HG02973 (cell line): Measurements from ENCODE around the gene ST14.
A peak's percentile ranks its signal among the peaks of the same experiment; 100 is the strongest.

Source experiments
- ATAC-seq: cut with Tn5 transposase; IDR thresholded peaks from one replicate; pipeline ENCODE4 v1.9.1; 2021; ENCODE audit warnings: moderate library complexity; ENCODE audit not compliant: unreplicated experiment

ST14 gene

DNA sequence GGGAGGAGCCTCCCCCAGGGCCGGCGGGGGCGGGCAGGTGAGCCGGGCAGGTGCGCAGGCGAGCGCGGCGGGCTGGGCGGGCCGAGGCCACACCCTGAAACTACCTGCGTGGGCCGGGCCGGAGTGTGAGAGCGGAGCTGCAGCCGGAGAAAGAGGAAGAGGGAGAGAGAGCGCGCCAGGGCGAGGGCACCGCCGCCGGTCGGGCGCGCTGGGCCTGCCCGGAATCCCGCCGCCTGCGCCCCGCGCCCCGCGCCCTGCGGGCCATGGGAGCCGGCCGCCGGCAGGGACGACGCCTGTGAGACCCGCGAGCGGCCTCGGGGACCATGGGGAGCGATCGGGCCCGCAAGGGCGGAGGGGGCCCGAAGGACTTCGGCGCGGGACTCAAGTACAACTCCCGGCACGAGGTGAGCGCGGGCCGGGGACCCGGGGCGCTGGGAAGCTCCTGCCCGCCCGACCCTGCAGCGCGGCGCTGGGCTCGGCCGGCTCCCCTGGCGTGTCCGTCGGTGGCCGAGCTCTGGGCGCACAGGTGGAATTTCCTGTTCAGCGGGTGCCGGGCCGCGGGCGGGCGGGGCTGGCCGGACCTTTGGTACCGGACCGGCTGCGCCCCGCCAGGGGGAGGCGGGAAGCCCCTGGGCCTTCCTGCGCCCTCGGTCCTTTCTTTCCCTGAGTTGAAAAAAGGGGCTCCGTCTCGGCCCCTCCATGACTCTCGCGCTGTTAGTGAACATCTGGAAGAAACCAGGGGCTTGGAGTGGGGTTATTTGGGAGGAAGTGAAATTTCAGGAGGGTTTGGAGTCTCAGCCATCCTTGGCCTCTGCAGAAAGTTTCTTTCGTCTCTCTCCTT lies at the start of gene ST14:
ST14 (plus strand) TSS at position 126 of the 841 bp plus-strand sequence; CDS start at position 324, 198 bp downstream.
- ATAC-seq, result no peak

DNA sequence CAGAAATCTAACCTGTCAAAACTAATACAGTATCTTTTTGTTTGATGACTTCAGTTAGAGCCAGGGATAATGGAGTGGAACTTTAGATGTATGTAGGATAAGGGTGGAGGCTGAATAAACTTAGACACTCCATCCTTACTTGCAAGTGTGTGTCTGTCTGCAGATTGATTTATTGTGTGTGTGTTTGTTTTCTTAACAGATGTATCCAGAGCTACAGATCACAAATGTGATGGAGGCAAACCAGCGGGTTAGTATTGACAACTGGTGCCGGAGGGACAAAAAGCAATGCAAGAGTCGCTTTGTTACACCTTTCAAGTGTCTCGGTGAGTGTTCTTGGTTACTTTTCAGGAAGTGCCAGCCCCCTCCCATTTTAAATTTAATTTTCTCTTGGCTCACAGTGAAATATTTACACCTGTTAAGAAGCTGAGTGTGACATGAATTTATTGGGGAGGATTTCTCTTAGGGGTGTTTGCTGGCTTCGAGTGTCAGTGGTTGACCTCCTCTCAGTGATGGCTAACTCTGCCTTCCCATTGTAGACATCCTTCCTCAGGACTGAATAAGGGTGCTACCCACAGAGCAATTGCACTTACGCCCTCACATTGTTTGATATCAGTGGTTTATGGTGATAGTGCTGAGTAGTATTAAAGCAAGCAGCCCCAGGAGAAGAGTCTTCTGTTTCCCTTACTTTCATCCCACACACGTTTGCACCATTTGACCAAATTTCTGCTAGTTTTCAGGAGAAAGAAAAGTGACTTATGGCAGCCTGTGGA lies 49.1 kb upstream of the ST14 start:
- no peak for ATAC-seq

DNA sequence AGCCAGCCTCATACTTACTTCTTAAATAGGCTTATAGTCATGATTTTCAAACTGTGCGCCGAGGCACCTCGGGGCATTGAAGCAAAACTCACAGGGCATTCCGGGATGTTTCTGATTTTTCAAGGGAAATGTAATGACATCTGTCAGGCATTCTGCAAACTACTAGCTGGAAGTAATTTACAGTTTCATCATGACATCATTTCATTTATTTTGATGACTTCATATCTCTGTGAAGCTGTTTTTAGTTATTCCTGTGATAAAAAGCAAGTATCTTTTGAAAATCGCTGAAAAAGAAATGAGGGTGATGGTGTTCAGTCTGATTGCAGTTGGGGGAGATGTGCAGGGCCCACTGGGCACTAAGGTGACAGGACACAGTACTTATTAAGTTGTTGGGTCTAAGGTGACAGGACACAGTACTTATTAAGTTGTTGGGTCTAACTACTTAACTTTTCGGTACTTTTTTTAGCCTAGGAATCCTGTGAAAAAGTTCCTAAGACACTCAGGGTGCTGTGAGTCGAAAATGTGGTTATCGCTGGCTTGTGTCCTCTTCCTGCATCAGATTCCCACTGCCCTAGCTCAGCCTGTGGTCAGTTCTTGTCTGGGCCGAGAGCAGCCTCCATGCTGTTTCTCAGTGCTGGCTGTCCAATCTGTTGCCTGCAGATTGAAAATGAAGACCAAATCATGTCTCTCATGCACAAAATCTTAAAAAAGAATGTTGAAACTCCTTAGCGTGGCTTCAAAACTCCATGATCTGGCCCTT lies 47.3 kb upstream of the ST14 start:
- no peak for ATAC-seq

DNA sequence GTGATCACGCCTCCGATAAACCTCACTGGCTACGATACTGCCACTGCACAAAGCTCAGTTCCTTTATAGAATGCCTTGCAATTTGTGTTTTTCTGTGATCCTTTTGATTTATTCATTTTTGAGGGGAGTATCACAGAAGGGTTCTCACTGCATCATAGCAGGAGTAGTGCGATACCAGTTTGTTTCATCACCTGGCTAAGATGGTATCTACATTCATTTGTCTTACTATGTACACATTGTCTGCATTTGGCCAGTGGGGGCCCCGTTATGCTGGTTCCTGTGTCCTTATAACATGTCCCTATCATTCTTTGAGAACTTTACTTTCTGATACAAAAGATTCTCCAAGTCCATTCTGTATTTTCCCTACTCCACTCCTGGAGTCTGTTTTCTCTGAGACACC lies 45.3 kb upstream of the ST14 start:
- no peak for ATAC-seq

DNA sequence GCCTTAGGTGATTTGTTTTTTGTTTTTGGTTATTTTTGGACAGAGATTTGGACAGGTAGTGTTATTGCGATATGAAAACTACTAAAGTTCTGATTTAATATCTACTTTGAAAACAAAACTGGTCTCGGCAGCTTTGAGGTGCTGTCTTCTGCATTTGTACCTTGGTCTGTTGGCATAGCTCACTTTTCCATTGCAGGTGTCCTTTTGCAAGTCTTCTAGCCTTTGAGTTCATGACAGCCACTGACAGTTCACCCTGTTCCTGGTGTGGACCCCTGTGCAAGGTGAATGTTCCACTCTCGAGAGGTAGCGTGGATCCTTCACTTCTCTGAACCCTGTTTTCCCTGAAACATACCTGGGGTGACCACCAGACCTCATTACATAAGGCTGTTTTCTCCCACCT lies 44.9 kb upstream of the ST14 start:
- ATAC-seq, result no peak

DNA sequence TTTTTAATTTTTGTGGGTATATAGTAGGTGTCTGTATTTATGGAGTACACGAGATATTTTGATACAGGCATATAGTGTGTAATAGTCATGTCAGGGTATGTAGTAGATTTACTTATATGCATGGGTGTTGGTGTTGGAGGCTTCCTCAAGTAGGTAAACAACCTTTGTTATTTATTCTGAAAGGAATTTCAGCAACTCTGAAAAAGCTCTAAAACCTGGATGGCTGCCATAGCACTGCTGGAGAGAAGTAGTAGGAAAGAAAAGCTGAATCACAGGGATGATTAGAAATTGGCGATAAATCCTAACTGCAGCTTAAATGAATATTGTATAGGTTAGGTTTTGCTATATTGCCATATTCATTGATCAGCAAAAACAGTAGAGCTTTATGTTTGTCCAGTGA lies 44.4 kb upstream of the ST14 start:
- no peak for ATAC-seq

DNA sequence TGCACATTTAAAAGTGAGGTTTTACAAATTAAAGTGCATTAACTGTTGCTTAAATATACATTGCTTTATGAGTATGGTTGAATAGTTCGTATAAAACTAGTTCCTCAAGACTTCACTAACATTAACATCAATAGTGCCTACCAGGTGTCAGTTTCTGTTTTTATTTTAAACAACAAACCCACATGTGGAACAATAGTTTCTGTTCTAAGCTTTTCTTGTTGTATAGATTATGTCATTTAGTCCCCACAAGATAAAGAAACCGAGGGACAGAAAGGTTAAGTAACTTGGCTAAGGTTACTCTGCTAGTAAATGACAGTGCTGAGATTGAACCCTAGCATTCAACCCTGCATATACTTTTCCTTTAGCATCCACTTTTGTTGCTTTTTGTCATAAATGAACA lies 41.4 kb upstream of the ST14 start:
- ATAC-seq, result peak; percentile 92

DNA sequence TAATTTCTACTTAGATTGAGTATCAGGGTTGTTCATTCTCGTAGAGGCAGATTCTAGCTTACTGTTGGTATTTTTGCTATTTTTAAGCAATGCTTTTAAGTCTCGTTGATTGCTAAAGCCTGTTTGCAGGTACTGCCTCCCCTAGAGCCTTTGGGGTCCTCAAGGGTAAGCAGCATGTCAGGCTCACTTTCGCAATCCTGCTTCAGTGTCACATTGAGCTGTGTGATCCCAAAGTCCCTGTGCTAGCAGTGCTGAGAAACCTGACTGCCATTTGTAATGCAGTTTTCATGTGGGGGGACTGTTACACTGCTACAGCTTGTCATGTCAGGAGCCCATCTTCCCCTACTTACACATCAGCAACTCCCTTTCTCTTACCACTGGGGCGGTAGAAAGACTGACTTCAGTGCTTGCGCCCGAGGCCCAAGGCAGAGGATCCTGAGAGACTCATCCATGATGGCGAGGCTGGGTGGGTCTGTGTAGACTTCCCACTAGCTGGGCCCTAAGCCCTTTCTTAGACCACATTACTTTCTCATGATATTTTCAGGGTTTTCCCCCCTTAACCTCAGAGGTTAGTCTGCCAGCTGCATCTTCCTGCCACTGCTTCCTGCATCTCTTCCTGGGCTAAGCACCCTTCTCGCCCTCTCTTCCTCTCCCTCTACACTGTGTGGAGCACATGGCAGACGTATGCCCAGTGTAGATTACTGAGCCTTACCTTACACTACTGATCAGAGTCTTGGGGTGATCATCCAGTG lies 40.8 kb upstream of the ST14 start:
- ATAC-seq, result peak; percentile 38

DNA sequence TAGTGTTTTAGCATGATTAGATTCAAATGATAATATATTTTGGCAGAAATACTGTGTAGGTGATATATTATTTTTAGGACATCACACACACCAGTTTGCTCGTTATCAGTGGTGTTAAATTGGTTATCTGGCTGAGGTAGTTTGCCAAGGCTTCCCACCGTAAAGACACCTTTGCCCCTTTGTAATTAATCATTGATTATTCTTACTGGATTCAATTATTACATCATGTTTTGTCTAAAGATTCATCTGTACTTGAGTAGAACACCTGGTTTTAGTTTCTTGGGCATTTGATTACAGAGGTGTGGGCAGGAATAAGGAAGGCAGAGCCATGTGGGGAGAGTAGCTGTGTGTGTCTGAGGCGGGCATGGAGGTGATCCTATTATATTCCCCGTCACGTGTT lies 39.5 kb upstream of the ST14 start:
- ATAC-seq, result no peak

DNA sequence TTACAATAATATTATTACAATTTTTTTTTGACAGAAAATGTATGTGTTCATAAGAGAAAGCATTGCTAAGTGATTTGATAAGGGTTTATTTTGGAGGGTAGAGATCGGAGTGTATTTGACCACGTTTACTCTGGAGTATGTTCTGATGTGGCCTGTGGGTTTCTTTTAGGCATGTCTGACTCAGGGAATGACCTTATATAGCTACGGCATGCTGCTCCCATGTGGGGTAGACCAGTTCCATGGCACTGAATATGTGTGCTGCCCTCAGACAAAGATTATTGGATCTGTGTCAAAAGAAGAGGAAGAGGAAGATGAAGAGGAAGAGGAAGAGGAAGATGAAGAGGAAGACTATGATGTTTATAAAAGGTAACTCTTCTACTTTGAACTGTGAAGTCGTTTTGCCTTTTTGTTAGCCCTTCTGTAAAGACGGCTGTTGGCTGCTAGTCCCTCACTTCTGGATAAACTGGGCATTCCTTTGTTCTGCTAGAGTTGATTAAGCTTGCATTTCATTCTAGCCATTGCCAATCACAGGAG lies 38.1 kb upstream of the ST14 start:
- ATAC-seq, result no peak

DNA sequence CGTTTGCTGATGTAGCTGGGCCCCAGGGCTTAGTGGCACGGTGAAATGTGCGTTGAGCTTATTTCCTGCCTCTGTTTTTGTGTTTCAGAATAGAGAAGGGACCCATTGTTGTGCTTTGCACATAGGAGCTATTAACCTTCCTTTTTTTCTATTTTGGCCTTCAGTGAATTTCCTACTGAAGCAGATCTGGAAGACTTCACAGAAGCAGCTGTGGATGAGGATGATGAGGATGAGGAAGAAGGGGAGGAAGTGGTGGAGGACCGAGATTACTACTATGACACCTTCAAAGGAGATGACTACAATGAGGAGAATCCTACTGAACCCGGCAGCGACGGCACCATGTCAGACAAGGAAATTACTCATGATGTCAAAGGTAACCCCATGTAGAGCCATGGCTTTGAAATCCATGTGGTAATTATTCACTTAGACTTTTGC lies 37.4 kb upstream of the ST14 start:
- no peak for ATAC-seq

DNA sequence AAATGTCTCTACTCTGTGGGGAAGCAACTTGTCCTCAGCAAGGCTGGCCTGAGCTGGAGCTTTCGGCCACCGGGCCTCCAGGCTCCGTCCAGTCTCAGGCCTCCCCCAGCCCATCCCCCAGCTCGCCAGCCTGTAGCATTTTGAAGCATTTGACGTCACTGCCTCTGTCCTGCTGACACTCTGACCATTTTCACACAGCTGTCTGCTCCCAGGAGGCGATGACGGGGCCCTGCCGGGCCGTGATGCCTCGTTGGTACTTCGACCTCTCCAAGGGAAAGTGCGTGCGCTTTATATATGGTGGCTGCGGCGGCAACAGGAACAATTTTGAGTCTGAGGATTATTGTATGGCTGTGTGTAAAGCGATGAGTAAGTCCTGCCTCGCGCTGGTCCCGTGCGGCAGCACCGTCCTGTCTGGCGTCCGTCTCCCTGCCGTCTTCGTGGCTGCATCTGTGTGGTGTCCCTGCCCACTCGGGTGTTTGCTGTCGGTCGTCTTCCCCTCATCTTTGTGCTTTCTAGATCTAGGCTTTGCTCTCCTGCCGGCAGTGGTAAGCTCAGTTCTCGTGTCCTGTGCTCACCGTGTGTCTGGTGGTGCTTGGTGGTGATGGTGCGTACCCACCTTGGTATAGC lies 36.1 kb upstream of the ST14 start:
- no peak for ATAC-seq

DNA sequence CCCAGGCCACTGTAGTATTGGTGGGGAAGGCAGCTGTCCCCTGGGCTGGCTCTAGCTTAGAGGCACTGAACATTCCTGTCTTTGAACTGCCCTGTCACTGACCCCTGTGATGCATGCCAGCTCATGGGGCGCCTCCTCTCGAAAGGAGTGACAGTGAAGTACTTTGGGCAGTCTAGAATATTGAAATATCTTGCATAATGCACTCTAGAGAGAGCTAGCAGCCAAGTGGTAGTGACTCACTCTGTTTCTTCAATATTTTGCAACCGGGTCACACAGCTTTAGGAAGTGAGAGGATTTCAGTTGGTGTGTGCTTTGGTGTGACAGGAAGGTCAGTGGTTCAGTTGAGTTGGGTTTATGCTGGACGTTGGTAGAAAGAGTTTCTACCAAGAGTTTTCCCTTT lies 35.5 kb upstream of the ST14 start:
- no peak for ATAC-seq

DNA sequence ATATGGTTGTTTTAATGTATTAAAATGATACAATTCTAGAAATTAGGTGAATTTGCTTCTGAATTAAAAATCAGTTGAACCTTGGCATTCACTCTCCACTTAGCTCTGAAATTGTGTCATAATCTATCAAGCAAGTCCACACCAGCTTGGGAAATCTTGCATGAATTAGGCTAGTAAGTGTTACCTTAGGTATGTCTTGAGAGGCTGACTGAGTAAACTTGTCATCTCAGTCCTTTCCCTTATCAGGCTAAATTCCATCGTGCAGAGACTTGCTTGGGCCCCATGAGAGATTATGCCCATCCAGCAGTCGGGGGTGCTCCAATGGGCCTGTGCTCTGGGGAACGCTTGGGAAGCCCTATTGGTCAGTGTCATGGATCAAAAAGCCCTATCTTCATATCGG lies 33.9 kb upstream of the ST14 start:
- ATAC-seq, result no peak

DNA sequence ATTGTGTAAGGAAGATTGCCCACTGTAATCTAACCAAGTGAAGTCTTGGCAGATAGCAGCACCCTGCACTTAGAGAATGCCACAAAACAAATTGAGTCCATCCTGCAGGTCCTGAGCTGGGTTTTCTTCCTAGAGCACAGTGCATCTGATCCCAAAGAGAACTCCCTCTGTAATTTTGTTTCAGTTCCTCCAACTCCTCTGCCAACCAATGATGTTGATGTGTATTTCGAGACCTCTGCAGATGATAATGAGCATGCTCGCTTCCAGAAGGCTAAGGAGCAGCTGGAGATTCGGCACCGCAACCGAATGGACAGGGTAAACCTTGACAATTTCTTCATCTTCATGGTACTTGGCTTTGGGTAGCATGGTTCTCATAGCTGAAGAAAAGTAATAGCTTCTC lies 33.1 kb upstream of the ST14 start:
- ATAC-seq, result no peak

DNA sequence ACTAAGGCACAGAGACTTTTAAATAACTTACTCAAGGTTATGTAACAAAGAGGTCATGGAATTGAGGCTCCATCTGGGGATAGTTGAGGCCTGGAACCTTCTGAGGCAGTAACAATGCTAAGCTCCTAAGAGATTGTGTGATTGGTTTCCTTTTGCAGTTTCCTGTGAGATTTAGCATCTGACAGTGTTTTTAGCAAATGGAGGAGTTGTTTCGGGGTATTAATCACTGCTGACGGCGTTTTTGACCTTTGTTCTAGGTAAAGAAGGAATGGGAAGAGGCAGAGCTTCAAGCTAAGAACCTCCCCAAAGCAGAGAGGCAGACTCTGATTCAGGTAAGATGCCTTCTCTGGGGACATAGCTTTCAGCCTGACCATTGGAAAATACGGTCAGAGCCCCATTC lies 32.1 kb upstream of the ST14 start:
- ATAC-seq, result no peak

DNA sequence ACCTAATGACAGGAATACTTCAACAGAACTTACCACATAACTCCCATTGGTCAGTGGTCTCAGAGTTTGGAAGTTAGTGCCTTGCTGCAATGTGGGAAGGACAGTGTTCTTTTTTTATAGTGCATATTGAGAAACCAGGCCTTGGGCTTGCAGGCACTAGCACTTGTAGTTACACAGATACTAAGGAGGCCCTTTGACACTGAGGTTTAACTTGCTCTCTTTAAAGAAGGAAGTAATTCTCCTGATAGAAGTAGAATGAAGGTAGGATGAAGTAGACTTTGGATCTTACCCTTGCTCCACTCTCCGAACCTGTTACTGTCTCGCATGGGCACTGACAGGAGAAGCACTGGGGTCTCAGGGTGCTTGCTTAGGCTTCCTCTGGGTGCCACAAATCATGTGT lies 31.0 kb upstream of the ST14 start:
- no peak for ATAC-seq

DNA sequence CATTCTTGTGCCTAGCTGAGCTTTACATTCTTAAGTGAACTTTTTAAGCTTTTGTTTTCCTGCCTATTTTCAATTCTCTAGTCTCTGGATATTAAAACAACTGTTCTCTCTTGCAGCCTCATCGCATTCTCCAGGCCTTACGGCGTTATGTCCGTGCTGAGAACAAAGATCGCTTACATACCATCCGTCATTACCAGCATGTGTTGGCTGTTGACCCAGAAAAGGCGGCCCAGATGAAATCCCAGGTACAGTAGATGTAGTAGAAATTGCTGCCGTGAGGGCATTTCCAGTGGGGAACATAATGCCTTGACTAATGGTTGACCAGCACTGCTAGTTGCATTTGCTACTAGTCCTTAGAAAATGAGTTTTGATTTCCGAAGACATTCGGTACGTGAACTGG lies 29.7 kb upstream of the ST14 start:
- no peak for ATAC-seq

DNA sequence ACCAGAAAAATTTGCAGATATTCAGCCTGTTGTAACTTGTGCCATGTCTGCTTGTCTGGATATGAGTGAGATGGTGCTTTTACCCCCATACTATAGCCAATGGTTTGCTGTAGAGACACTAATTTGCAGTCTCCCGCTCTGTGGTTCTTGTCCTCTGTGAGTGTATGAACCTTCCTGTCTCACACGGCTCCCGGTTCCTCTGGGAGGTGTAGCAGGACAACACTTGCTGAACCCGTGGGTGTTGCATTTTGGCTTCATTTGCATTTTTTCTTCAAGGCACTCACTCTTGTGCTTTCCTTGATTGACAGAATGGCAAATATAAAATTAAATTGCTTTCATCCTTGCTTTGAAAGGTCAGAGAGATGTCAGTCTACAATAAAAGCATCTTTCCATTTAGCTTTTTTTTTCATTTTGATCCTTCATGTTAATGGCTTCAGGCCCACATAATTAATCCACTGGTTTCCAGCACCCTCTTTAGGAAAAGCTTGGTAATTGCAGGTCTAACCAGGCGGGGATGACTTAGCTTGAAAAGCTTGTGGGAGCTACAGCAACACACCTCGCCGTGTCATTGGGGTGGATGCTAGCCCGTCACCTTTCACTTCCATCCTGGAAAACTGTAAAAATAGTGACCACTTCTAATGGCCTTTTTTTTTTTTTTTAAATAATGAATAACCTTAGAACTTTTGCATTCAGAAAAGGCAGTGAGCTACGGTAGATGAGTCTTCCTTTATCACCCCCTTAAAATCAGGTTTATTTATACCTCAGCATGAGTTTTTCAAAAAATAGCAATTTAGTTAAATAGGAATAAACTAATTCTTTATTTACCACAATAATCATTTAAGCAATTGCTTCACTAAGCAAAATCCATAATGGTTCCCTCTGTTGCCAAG lies 27.4 kb upstream of the ST14 start:
- no peak for ATAC-seq
